ENCODE measurements around the gene SLC23A2. TPM values are rescaled to one million over a fixed set of nuclear protein-coding genes. Genes with fewer than 3 reads are reported as not detected.

The SLC23A2 gene
- total RNA-seq, 1 donor from 2014 or later = 28.5 TPM

DNA sequence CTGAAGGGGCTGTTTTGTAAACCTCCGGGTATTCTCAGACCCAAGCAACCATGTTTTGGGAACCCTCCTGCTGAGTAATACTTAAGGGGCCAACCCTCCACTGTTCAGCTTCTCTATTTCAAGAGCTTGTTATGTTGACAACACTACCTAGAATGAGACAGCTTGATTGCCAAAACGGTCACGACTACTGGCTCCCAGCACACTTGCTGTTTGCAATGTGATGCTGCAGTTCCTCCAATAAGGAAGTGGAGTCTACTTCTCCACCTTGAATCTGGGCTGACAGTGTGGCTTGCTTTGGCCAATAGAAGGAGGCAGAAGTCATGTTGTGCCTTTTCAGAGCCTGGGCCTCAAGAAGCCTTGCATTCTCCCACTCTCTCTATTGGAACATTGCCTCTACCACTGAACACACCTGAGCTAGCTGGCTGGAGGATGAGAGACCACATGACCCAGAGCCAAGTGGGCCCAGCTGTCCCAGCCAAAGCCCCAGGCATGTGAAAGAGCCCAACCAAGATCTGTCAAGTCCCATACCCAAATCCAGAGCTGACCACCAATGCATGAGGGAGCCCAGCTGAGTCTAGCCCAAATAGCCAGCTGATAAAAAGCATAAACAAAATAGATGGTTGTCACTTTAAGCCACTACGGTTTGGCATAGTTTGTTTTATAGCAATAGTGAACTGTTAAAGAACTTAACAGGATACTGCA lies 171.6 kb downstream of the SLC23A2 start:
- Mint-ChIP-seq H3K36me3 (ENCODE audit: low read depth) (no peaks in the 10 kb centered on the region), H3K9me3 (no peaks in the 10 kb centered on the region), H3K27me3 (ENCODE audit: insufficient read depth) (peaks cover 8% of the 10 kb centered on the region), H3K4me3 (no peak overlapping the region), H3K4me1 (ENCODE audit: low read depth) (no peaks in the 10 kb centered on the region), H3K27ac (no peak overlapping the region)
- intact Hi-C loops (cut with micrococcal nuclease) = no loop called here
- no peak for DNase-seq (ENCODE audit: low spot score)

- no peaks in the 10 kb centered on the region for H3K36me3 Mint-ChIP-seq (ENCODE audit: low read depth)
- no peak for DNase-seq (ENCODE audit: low spot score)
- H3K27ac Mint-ChIP-seq = no peak overlapping the region
- H3K4me3 Mint-ChIP-seq = no peak overlapping the region
- no peaks in the 10 kb centered on the region for H3K9me3 Mint-ChIP-seq
- intact Hi-C loops (cut with micrococcal nuclease) = no loop called here
- peaks cover 7% of the 10 kb centered on the region for H3K27me3 Mint-ChIP-seq (ENCODE audit: insufficient read depth)
- H3K4me1 Mint-ChIP-seq (ENCODE audit: low read depth) = no peaks in the 10 kb centered on the region
Measured at GRCh38 chr20:4828830-4829513, 172.3 kb downstream of the SLC23A2 start.

DNA sequence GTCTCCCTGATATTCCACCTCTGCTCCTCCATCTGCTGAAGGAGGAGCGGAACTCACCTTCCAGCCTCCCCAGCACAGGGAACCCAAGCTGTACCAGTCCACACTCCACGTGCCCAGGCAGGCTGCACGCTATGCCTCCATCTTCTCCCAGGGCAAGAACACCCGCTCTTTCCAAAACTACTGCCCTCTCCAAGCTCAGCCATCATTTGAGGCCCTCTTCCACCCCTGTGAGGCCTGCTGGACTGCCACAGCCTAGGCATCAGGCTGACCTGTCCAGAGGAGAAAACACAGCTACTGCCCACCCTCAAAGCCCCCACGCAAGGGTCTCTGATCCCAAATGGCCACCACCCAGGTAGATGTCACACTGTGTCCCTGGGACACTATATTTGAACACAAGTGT lies 179.7 kb downstream of the SLC23A2 start:
- Mint-ChIP-seq H3K4me3 (peak overlapping the region; percentile 88), H3K27me3 (ENCODE audit: insufficient read depth) (no peaks in the 10 kb centered on the region), H3K36me3 (ENCODE audit: low read depth) (peaks cover 26% of the 10 kb centered on the region), H3K27ac (no peak overlapping the region), H3K9me3 (no peaks in the 10 kb centered on the region), H3K4me1 (ENCODE audit: low read depth) (peaks cover 16% of the 10 kb centered on the region)
- intact Hi-C loops (cut with micrococcal nuclease) = no loop called here
- no peak for DNase-seq (ENCODE audit: low spot score)

DNA sequence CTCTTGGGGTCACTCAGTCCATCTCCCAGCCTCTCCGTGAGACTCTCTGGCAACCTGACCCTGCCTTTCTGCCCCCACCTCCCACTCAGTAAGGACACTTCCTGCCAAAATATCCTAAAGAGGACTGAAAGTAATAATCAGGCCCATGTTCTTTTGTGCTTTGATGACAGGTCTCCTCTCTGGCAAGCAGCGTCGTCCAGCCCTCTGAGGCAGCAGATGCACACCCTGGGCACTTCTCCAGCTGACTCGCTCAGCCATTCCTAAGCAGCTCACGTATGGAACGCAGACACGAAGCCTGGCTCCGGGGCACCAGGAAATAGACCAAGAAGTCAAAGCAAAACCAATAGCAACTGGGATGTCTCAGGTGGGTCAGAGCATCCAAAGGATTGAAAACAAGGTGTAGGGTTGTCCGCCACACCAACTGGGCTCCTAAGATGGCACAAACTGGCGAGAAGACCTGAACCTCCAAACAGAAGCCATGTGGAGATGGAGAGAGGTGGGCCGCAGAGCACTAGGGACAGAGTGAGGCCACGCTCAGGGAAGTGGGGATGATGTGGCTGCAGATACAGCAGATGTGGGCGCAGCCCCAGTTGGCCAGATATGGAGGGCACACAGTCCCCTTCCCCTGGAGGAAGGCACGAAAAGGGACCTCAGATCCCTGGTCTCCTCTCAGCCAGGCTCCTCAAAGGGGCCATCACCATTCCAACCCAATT lies 180.3 kb downstream of the SLC23A2 start:
- Mint-ChIP-seq H3K36me3 (ENCODE audit: low read depth) (peaks cover 28% of the 10 kb centered on the region), H3K27me3 (ENCODE audit: insufficient read depth) (no peaks in the 10 kb centered on the region), H3K9me3 (no peaks in the 10 kb centered on the region), H3K4me3 (peak overlapping the region; percentile 88), H3K4me1 (ENCODE audit: low read depth) (peaks cover 16% of the 10 kb centered on the region), H3K27ac (no peak overlapping the region)
- intact Hi-C loops (cut with micrococcal nuclease) = no loop called here
- DNase-seq (ENCODE audit: low spot score) = no peak

- peaks cover 25% of the 10 kb centered on the region for H3K4me1 Mint-ChIP-seq (ENCODE audit: low read depth)
- H3K4me3 Mint-ChIP-seq = no peak overlapping the region
- no peaks in the 10 kb centered on the region for H3K9me3 Mint-ChIP-seq
- no peak for DNase-seq (ENCODE audit: low spot score)
- H3K27me3 Mint-ChIP-seq (ENCODE audit: insufficient read depth) = no peaks in the 10 kb centered on the region
- intact Hi-C loops (cut with micrococcal nuclease) = loop anchor here (10.0 kb wide), 1 partner anchor 915 kb away; no protein-coding TSS in a partner anchor
- peaks cover 34% of the 10 kb centered on the region for H3K36me3 Mint-ChIP-seq (ENCODE audit: low read depth)
- H3K27ac Mint-ChIP-seq = no peak overlapping the region
Measured at GRCh38 chr20:4819901-4820300, 181.4 kb downstream of the SLC23A2 start.

DNA sequence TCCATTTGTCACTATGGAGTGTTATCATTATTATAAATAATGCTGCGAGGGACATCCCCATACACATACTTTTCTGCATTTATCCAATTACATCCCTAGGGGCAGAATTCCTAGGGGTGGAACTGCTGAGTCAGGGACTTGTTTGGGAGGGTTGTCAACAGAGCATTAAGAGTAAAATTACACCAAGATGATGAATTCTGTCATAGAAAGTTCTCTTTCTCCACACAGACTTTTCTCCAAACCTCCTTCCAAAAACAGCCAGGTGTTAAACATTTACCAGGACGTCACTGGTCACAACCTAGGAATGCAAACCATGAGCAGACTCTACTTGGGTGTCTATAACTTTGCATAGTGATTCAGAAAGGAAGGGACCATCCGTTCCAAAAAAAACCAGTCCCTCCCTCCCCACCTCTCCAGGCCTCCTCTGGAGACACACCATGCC lies 184.1 kb downstream of the SLC23A2 start:
- no peak for DNase-seq (ENCODE audit: low spot score)
- Mint-ChIP-seq H3K4me3 (no peak overlapping the region), H3K36me3 (ENCODE audit: low read depth) (peaks cover 36% of the 10 kb centered on the region), H3K9me3 (no peaks in the 10 kb centered on the region), H3K4me1 (ENCODE audit: low read depth) (peaks cover 50% of the 10 kb centered on the region), H3K27me3 (ENCODE audit: insufficient read depth) (no peaks in the 10 kb centered on the region), H3K27ac (no peak overlapping the region)
- intact Hi-C loops (cut with micrococcal nuclease) = loop anchor here (10.0 kb wide), 1 partner anchor 912 kb away; no protein-coding TSS in a partner anchor

DNA sequence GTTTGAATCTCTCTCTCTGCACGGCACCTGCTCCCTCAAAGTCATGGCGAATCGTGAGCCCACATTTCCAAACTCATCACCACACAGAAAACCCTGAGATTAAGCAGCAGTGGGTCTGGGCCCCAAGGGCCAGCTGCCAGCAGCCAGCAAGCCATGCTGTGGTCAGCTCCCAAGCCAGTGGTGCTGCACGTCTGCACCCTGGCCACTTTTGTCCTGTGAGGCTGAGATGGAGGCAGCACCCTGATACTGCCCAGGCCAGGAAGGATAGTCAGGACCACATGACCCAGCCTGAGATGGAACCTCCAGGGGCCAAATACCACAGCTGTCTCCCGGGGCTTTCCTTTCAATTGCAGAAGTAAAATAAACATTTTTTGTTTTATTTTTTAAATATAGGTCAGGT lies 185.7 kb downstream of the SLC23A2 start:
- Mint-ChIP-seq H3K9me3 (no peaks in the 10 kb centered on the region), H3K4me1 (ENCODE audit: low read depth) (peaks cover 51% of the 10 kb centered on the region), H3K27me3 (ENCODE audit: insufficient read depth) (no peaks in the 10 kb centered on the region), H3K27ac (peak overlapping the region; percentile 99), H3K36me3 (ENCODE audit: low read depth) (peaks cover 25% of the 10 kb centered on the region), H3K4me3 (peak overlapping the region; percentile 89)
- intact Hi-C loops (cut with micrococcal nuclease) = loop anchor here (2.0 to 10.0 kb wide), 3 partner anchors 27 to 911 kb away; no protein-coding TSS in a partner anchor
- DNase-seq (ENCODE audit: low spot score) = no peak

DNA sequence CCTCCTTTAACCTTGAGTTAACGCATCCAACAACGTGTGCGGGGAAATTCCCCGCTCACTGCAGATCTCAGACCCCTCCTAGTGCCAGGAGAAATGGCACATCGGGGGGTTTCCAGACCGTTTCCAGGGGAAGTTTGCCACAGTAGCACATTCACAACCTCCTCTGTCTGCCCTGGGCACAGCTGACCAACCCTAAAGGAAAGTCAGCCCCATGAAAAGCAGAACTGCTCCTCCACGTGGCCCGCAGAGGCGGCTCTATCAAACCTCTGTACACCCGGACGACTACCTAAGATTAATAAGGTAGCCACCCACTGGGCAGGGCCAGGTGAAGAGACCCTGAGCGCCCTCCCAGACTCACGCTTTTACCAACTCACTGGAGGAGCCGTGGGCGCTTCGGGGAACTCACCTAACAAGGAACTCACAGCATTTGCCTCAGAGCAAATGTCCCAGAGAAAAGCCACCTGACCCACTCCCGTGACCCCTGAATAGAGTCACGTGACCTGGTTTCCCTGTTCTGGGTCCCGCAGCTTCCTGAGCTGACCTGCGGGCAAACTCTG lies 186.5 kb downstream of the SLC23A2 start:
- H3K27me3 Mint-ChIP-seq (ENCODE audit: insufficient read depth) = no peaks in the 10 kb centered on the region
- no peak for DNase-seq (ENCODE audit: low spot score)
- peaks cover 22% of the 10 kb centered on the region for H3K36me3 Mint-ChIP-seq (ENCODE audit: low read depth)
- H3K27ac Mint-ChIP-seq = peak overlapping the region; percentile 99
- no peaks in the 10 kb centered on the region for H3K9me3 Mint-ChIP-seq
- peak overlapping the region; percentile 89 for H3K4me3 Mint-ChIP-seq
- intact Hi-C loops (cut with micrococcal nuclease) = loop anchor here (1.0 to 10.0 kb wide), 7 partner anchors 26 to 910 kb away; no protein-coding TSS in a partner anchor
- H3K4me1 Mint-ChIP-seq (ENCODE audit: low read depth) = peaks cover 56% of the 10 kb centered on the region

DNA sequence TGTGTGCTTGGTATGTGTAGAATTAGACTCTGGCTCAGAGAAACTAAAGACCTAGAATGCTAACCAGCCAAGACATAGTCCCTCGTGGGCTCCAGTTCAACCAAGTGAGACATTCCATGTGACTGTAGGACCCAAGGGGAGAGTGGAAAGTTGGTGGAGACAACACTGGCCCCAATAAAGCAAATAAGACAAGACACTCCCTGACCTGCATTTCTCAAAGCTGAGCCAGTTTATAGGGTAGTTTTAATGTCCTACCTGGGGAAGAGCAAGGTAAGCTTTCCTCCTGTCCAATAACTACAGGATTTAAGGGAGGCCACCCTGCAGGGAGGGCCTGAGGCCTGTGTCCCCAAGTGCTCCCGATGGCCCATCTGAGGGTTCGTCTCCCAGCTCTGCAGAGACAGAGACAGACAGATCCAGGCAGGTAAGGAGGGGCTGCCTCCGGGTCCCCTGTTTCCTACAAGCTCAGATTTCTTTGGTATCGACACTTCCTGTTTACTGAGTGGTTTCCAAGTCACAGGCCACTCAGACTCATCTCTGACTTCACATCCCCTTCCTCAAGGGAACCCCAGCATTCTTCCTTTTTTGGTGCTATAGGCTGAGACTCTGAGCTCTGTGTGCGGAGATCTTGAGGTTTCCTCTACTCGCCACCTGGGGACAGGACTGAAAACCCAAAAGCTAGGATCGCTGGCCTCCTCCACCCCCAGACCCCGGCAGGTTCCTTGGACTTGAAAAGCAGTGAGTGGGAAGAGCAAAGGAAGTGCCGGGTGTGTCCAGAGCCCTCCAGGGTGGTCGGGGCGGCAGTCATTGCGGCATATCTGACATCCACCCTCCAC lies 187.2 kb downstream of the SLC23A2 start:
- peak; percentile 79 for DNase-seq (ENCODE audit: low spot score)
- Mint-ChIP-seq H3K9me3 (no peaks in the 10 kb centered on the region), H3K4me3 (peak overlapping the region; percentile 89), H3K27me3 (ENCODE audit: insufficient read depth) (no peaks in the 10 kb centered on the region), H3K36me3 (ENCODE audit: low read depth) (peaks cover 23% of the 10 kb centered on the region), H3K27ac (peak overlapping the region; percentile 99), H3K4me1 (ENCODE audit: low read depth) (peaks cover 63% of the 10 kb centered on the region)
- intact Hi-C loops (cut with micrococcal nuclease) = loop anchor here (1.0 to 10.0 kb wide), 7 partner anchors 25 to 909 kb away; no protein-coding TSS in a partner anchor

DNA sequence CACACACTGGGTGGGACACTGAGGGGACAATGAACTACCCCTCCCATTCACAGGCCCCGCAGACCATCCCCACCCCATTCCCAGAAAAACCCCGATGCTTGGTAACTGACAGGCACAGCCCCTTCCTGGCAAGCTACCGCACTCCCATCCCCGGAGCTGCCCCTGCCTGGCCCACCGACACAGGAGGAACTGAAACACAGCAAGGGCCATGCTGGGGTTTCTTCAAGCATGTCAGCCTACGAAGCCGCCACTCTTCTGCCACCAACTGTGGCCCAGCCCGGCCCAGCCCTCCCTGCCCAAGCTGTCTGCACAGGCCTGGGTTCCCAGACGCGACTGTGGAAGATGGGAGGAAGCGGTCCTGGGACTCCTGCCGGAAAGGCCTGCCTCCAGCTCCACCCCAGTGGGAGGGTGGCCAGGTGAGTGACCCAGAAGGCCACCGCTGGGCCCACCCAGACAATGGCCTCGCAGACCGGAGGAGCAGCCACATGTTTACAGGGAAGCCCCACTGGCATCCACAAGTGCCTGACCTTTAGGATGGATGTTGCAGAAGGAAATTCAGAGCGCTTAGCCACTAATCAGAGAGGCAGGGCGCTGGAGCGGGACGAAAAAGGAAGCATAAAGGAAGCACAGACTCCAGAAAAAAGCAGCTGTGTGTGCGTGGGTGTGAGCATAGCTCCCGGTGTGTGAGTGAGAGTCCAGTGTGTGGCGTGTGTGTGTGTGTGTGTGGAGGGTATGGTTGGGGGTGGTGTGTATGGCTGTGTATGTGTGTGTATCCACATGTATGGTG lies 188.0 kb downstream of the SLC23A2 start:
- Mint-ChIP-seq H3K36me3 (ENCODE audit: low read depth) (peaks cover 21% of the 10 kb centered on the region), H3K4me3 (peak overlapping the region; percentile 89), H3K9me3 (no peaks in the 10 kb centered on the region), H3K27me3 (ENCODE audit: insufficient read depth) (no peaks in the 10 kb centered on the region), H3K27ac (peak overlapping the region; percentile 99), H3K4me1 (ENCODE audit: low read depth) (peaks cover 69% of the 10 kb centered on the region)
- DNase-seq (ENCODE audit: low spot score) = peak; percentile 12
- intact Hi-C loops (cut with micrococcal nuclease) = loop anchor here (10.0 kb wide), 1 partner anchor 908 kb away; no protein-coding TSS in a partner anchor

- Mint-ChIP-seq H3K27me3 (ENCODE audit: insufficient read depth) (no peaks in the 10 kb centered on the region), H3K4me3 (peak overlapping the region; percentile 89), H3K4me1 (ENCODE audit: low read depth) (peaks cover 72% of the 10 kb centered on the region), H3K9me3 (no peaks in the 10 kb centered on the region), H3K27ac (peak overlapping the region; percentile 99), H3K36me3 (ENCODE audit: low read depth) (peaks cover 22% of the 10 kb centered on the region)
- DNase-seq (ENCODE audit: low spot score) = no peak
- intact Hi-C loops (cut with micrococcal nuclease) = loop anchor here (10.0 kb wide), 1 partner anchor 908 kb away; no protein-coding TSS in a partner anchor
Measured at GRCh38 chr20:4812641-4813075, 188.7 kb downstream of the SLC23A2 start.
